GM19372 (cell line): Measurements from ENCODE around the gene GPR62.
"Not testable (repeated sequence)": the region's sequence is repeated elsewhere in the genome, so short reads cannot be mapped to it uniquely, and the experiment has no call there.

ENCODE experiments used
- ATAC-seq: cut with Tn5 transposase; IDR thresholded peaks from one replicate; pipeline ENCODE4 v1.9.1; 2021; ENCODE audit warnings: mild to moderate bottlenecking, low read depth, moderate library complexity; ENCODE audit not compliant: unreplicated experiment

The GPR62 gene

GRCh38 chr3:51955175-51955892, at the start of gene GPR62:
GPR62 (plus strand) TSS chr3:51955381; CDS start chr3:51955653, 272 bp downstream.
- ATAC-seq, result no peak

DNA sequence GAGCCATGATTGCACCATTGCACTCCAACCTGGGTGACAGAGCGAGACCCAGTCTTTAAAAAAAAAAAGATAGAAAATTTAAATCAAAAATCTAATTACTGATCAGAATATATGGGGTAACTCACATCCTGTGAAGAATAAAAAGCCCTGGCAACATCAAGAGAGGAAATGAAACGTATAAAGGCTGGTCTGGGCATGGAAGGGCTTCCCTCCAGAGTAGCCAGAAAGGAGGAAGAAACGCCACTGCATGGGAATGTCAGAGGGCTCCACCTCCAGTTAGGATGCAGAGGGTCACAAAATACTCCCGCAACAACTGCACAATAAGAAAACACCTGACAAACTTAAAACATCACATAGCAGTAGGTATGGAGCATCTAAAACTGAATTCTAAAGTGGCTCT, 47.2 kb upstream of the GPR62 start:
- no peak for ATAC-seq

DNA sequence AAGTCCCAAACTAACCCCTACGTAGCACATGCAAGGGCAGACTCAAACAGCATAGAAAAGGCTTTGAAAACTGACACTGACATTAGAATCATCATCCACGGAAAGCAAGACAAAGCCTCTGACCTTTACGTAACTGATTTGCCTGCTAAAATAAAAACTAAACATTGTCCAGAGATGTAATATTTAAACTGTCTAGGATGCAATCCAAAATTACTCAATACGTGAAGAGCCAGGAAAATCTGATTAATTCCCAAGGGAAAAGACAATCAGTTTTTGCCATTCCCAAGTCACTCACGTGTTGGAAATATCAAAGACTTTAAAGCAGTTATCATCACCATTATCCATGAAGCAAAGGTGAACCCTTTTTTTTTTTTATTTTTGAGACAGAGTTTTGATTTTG, 38.8 kb upstream of the GPR62 start:
- no peak for ATAC-seq

DNA sequence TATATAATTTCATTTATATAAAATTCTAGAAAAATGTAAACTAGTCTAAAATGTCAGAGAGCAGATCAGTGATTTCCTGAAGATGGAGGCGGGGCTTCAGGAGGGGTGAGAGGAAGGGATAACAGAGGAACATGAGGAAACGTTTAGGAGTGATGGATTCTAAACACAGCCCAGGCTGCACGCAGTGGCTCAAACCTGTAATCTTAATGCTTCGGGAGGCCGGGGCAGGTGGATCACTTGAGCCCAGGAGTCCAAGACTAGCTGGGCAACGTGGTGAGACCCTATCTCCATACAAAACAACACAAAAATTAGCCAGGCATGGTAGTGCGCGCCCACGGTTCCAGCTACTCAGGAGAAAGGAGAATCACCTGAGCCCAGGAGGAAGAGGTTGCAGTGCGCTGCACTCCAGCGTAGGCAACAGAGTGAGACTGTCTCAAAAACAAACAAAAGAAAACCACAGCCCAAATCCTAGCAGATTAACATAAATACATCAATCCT, 34.1 kb upstream of the GPR62 start:
- ATAC-seq, result no peak

DNA sequence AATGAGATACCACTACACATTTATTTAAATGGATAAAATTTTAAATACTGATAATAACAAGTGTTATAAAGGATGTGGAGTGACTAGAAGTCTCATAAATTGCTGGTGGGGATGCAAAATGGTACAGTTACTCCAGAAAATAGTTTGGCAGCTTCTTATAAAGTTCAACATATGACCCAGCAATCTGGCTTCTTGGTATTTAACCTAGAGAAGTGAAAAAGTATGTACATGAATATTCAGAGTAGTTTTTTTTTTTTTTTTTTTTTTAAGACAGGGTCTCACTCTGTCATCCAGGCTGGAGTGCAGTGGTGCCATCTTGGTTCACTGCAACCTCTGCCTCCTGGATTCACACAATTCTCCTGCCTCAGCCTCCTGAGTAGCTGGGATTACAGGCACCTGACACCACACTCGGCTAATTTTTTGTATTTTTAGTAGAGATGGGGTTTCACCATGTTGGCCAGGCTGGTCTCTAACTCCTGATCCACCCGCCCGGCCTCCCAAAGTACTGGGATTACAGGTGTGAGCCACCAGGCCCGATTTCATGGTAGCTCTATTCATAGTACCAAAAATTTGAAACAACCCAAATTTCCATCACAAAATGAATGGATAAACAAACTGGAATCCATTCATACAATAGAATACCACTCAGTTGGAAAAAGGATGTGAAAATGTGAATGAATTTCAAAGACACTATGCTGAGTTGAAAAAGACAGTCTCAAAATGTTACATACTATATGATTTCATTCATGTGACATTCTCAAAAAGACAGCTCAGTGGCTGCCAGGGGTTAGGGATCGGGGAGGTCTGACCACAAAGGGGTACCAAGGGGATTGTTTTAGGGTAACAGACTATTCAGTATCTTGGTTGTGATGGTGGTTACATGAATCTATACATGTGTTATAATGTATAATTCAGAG, 27.9 kb upstream of the GPR62 start:
- no peak for ATAC-seq

GRCh38 chr3:51928438-51928837, 26.7 kb upstream of the GPR62 start:
- ATAC-seq, result no peak

GRCh38 chr3:51928981-51929380, 26.2 kb upstream of the GPR62 start:
- not testable (repeated sequence) for ATAC-seq

DNA sequence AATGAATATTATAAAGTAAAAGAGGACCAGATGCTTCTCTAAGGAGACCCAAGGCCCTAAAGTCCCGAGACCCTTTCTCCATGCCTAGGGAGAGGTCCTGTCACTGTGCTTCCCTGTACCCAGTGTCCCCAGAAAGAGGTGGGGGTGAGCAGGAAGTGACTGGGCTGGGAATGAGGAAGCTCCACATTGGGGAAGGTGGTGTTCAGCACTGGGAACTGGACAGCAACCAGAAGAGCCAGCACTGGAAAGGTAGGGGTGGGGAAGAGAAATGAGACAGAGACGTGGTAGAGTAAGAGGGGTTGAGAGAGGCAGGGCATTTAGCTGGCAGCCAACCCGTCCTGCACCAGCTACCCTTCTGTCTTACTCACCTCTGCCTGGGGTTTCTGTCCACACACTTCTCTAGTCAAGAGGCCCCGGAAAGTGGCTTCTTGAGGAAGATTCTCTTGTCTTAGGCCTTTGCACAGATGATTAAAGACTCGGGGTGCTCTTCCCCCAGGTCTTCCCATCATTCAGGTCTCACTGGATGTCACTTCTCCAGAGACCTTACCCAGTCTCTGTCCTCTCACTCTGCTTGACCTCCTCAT, 25.7 kb upstream of the GPR62 start:
- ATAC-seq, result no peak

DNA sequence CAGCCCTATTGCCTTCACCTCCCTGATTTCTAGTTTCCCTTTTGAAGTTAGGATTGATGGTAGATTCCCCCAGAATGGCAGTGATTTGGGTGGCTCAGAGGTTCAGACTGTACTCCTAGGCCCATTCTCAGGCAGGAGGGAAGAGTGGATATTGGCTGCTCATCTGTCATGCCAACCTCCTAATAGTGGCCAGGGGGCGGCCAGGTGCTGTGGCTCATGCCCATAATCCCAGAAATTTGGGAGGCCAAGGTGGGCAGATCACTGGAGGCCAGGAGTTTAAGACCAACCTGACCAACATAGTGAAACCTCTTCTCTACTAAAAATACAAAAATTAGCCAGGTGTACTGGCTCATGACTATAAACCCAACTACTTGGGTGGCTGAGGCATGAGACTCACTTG, 24.7 kb upstream of the GPR62 start:
- ATAC-seq, result no peak

- ATAC-seq, result no peak
These were observed 23.4 kb upstream of the GPR62 start for GRCh38 chr3:51931756-51932155.

DNA sequence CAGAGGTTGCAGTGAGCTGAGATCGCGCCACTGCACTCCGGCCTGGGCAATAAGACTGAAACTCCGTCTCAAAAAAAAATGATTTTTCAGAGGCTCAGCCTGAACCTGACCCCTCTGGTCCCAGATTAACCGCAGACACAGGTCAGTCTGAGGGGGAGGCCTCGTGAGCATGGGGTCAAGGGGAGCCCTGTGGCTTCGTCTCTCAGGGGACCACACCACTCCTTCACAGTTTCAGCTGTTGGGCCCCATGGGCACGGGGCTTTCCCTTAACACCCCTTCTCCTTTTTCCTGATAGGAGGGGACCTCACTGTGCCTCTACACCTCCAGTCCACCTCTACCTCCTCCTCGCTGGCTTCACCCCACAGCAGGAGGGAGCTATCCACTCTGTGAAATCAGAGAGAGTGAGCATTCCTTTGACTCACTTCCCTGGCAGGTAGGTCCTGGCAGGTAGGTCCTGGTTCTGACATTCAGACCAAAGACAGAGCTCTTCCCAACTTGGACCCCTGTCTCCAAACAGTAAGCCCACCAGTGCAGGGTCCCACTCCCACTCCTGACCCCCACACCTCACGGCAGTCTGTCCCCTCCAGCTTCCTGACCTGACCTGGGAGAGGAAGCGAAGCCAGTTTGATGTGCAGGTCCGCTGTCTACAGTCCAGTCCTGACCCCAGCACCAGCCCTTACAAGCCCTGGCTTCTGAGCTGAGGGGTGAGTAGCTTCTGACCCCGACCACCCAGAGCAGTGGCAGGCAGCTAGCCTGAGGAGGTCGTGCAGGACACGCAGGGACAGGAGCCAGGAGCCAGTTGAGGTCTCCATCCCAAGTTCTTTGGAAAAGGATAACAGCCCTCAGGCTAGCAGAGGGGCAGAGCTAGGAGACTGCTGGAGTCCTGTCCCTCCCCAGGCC, 22.5 kb upstream of the GPR62 start:
- ATAC-seq, result no peak

- no peak for ATAC-seq
These were observed 21.6 kb upstream of the GPR62 start for GRCh38 chr3:51933471-51934138.

DNA sequence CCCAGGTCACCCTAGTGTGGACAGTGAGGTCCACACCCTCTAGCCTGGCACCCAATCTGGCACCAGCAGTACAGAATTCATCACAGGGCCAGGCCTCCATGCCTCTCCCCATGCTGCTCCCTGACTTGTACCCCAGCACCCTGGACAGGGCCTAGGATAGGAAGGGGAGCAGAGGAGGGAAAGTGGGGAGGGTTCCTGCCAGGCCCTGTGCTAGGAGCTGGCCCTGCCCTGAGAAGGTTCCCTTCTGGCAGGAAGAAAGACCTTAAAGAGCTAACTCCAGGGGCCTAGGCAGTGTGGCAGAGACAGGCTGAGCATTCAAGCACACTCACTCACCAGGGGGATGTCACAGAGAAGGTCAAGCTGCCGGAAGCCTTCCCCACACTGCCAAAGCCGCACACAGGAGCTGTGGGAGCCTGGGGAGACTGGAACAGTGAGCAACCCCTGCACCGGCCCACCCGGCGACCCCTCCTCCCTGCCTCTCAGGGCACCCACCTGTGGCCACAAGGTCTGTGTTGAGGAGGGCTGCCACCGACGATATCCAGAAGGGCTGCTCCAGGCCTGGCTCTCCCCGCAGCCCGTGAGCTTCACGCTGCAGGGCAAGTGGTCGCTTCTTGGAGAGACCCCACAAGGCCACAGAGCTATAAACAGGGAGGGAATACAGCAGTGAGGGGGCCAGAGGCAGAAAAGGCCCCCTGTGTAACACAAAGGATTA, 20.9 kb upstream of the GPR62 start:
- no peak for ATAC-seq

- ATAC-seq, result no peak
These were observed 19.9 kb upstream of the GPR62 start for GRCh38 chr3:51934991-51935885.

DNA sequence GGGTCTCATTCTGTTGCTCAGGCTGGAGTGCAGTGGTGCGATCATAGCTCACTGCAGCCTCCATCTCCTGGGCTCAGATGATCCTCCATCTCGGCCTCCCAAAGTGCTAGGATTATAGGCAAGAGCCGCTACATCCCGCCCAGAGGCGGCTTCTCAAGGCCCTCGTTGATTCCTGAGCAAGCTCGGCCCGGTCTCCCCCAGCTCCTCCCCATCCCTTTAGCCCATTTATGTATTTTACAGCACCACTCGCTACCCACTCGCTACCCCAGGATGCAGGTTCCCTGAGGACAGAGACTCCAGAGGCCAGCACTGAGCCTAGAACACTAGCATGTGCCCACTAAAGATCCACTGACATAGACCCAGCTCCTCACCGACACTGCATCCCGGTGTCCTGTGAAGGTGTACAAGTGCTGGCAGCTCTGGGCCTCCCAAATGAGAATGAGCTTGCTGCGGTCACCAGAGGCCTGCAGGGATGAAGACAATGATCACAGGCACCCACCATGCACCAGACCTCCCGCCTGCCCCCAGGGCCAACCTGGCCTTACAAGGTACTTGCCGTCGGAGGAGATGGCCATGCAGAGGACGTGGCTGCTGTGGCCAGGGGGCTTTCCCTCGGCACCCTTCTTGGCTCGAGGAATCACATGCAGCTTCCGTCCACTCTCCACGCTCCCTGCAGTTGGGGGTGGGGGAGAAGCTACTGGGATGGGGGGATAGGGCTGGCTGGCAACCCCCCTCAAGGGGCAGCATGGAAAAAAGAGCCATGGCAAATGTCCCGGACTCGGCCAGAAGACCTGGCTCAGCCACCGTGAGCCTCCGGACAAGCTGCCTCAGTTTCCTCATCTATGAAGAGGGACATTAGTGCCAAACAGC, 19.1 kb upstream of the GPR62 start:
- no peak for ATAC-seq

- ATAC-seq, result no peak
These were observed 18.2 kb upstream of the GPR62 start for GRCh38 chr3:51937014-51937413.
